H1 (cell line): Measurements from ENCODE around the gene ALG14. TPM values are rescaled to one million over a fixed set of nuclear protein-coding genes. Genes with fewer than 3 reads are reported as not detected.

ENCODE experiments used
- CTCF ChIA-PET: fragments of 300-600 bp; sonication (Branson Sonifier 250); formaldehyde crosslinking; loops from one replicate; lab custom pipeline; 2021; ENCODE audit not compliant: partially characterized antibody; lab: Charles Lee
- POLR2A ChIA-PET: fragments of 300-600 bp; sonication (Branson Sonifier 250); formaldehyde crosslinking; loops from one replicate; lab custom pipeline; 2021; ENCODE audit warnings: inconsistent platforms; ENCODE audit not compliant: partially characterized antibody; lab: Charles Lee
- DNase-seq, 2 experiments: peaks; one replicate each; pipeline versions ENCODE4 v3.0.0 to v3.0.0-alpha.2; 2010 to 2022; ENCODE audit warnings: low spot score in 2 of 2, low read depth in 1 of 2, mixed read lengths in 1 of 2
- FAIRE-seq: peaks from 2 replicates; lab custom pipeline; 2011; peaks lifted over from hg19 to GRCh38; lab: Jason Lieb, UNC
- H2AFZ ChIP-seq: 2 replicates; pipeline ENCODE4 v1.8.1; 2012; ENCODE audit warnings: low read length, inconsistent platforms
- H2AK5ac ChIP-seq: 2 replicates; pipeline ENCODE4 v1.6.1; 2013; ENCODE audit warnings: low read depth, low read length
- H2BK120ac ChIP-seq: replicated peaks from 2 replicates; pipeline ENCODE3; 2013; ENCODE audit warnings: low read depth, low read length, inconsistent platforms
- H2BK12ac ChIP-seq: 2 replicates; pipeline ENCODE4 v1.6.1; 2013; ENCODE audit warnings: low read depth, low read length
- H2BK15ac ChIP-seq: 2 replicates; pipeline ENCODE4 v1.6.1; 2013; ENCODE audit warnings: low read length
- H2BK20ac ChIP-seq: 2 replicates; pipeline ENCODE4 v1.6.1; 2013; ENCODE audit warnings: low read length
- H2BK5ac ChIP-seq: 2 replicates; pipeline ENCODE4 v1.6.1; 2013; ENCODE audit warnings: low read depth, low read length
- H3K14ac ChIP-seq: 2 replicates; pipeline ENCODE4 v1.6.1; 2013; ENCODE audit warnings: inconsistent platforms; ENCODE audit not compliant: insufficient read length
- H3K18ac ChIP-seq: 2 replicates; pipeline ENCODE4 v1.6.1; 2013; ENCODE audit warnings: low read length; ENCODE audit errors: extremely low read depth
- H3K23ac ChIP-seq: 2 replicates; pipeline ENCODE4 v1.6.1; 2013; ENCODE audit warnings: inconsistent platforms; ENCODE audit not compliant: insufficient read length
- H3K23me2 ChIP-seq: 2 replicates; pipeline ENCODE4 v1.6.1; 2013; ENCODE audit warnings: low read depth, low read length
- H3K27ac ChIP-seq: 2 replicates; pipeline ENCODE4 v1.6.1; 2011; ENCODE audit warnings: low read depth, low read length, inconsistent platforms
- H3K27me3 ChIP-seq, 4 experiments: replicated peaks in 1 of 4; 1 replicate in 1 of 4; 2 replicates in 3 of 4; pipeline versions ENCODE4 v1.6.1 to v1.8.1; 2011 to 2013; ENCODE audit warnings: low read length in 3 of 4, mild to moderate bottlenecking in 3 of 4, inconsistent platforms in 2 of 4, mixed read lengths in 2 of 4, moderate library complexity in 1 of 4; ENCODE audit not compliant: control insufficient read depth in 3 of 4, insufficient read depth in 3 of 4; ENCODE audit errors: extremely low read depth in 1 of 4
- H3K36me3 ChIP-seq, 4 experiments: 2 replicates each; pipeline versions ENCODE4 v1.6.1 to v1.8.1; 2011 to 2013; ENCODE audit warnings: mild to moderate bottlenecking in 4 of 4, low read length in 3 of 4, moderate library complexity in 2 of 4, control low read depth in 1 of 4, inconsistent platforms in 1 of 4; ENCODE audit not compliant: insufficient read depth in 4 of 4, control insufficient read depth in 2 of 4
- H3K4ac ChIP-seq: replicated peaks from 2 replicates; pipeline ENCODE3; 2013; ENCODE audit warnings: low read length, low read depth, mixed read lengths, inconsistent platforms; ENCODE audit not compliant: insufficient read length
- H3K4me1 ChIP-seq, 4 experiments: replicated peaks in 1 of 4; 1 replicate in 1 of 4; 2 replicates in 3 of 4; pipeline versions ENCODE4 v1.6.1 to v1.8.1; 2011 to 2013; ENCODE audit warnings: low read length in 3 of 4, inconsistent platforms in 2 of 4, mixed read lengths in 1 of 4; ENCODE audit not compliant: insufficient read depth in 4 of 4, control insufficient read depth in 3 of 4
- H3K4me2 ChIP-seq, 2 experiments: 2 replicates each; pipeline versions ENCODE4 v1.6.1 to v1.8.1; 2011 to 2013; ENCODE audit warnings: low read depth in 2 of 2, low read length in 2 of 2, control low read depth in 1 of 2, inconsistent platforms in 1 of 2, mild to moderate bottlenecking in 1 of 2; ENCODE audit not compliant: insufficient read depth in 1 of 2
- H3K4me3 ChIP-seq, 4 experiments: fragments of 200-600, 300-600 bp in 1 of 4; sonication (generic), shearing (Covaris generic), sonication (Bioruptor Twin) in 1 of 4; 2 replicates each; pipeline versions ENCODE4 v1.5.1 to v1.8.1; 2011 to 2016; ENCODE audit warnings: low read length in 4 of 4, low read depth in 3 of 4, control low read depth in 2 of 4, inconsistent platforms in 2 of 4, mild to moderate bottlenecking in 2 of 4, mixed read lengths in 1 of 4, moderate library complexity in 1 of 4; ENCODE audit not compliant: insufficient read depth in 2 of 4; ENCODE audit errors: extremely low read depth in 1 of 4
- H3K56ac ChIP-seq: replicated peaks from 2 replicates; pipeline ENCODE3; 2013; ENCODE audit warnings: low read depth, mild to moderate bottlenecking, mixed read lengths, low read length, inconsistent platforms; ENCODE audit not compliant: insufficient read length
- H3K79me1 ChIP-seq: 2 replicates; pipeline ENCODE4 v1.6.1; 2013; ENCODE audit warnings: low read depth, low read length, control low read depth
- H3K79me2 ChIP-seq, 2 experiments: 2 replicates each; pipeline versions ENCODE4 v1.6.1 to v1.8.1; 2012 to 2013; ENCODE audit warnings: low read length in 2 of 2, mild to moderate bottlenecking in 2 of 2, inconsistent platforms in 1 of 2; ENCODE audit not compliant: insufficient read depth in 2 of 2, control insufficient read depth in 1 of 2
- H3K9ac ChIP-seq, 4 experiments: replicated peaks in 1 of 4; 1 replicate in 1 of 4; 2 replicates in 3 of 4; pipeline versions ENCODE4 v1.6.1 to v1.8.1; 2011 to 2013; ENCODE audit warnings: low read depth in 3 of 4, low read length in 3 of 4, control low read depth in 2 of 4, mild to moderate bottlenecking in 2 of 4, moderate library complexity in 2 of 4, inconsistent platforms in 1 of 4; ENCODE audit errors: extremely low read depth in 1 of 4
- H3K9me3 ChIP-seq, 2 experiments: 2 replicates each; pipeline versions ENCODE4 v1.6.1 to v1.8.1; 2012 to 2013; ENCODE audit warnings: mild to moderate bottlenecking in 2 of 2, moderate library complexity in 2 of 2, control low read depth in 1 of 2, inconsistent platforms in 1 of 2, low read depth in 1 of 2, low read length in 1 of 2, mixed read lengths in 1 of 2; ENCODE audit not compliant: insufficient read depth in 2 of 2
- H4K20me1 ChIP-seq, 2 experiments: replicated peaks in 1 of 2; 2 replicates each; pipeline versions ENCODE3 to v1.8.1; 2011 to 2013; ENCODE audit warnings: inconsistent platforms in 2 of 2, low read length in 2 of 2, mild to moderate bottlenecking in 1 of 2; ENCODE audit not compliant: insufficient read depth in 2 of 2, control insufficient read depth in 1 of 2
- H4K5ac ChIP-seq: 2 replicates; pipeline ENCODE4 v1.6.1; 2013; ENCODE audit warnings: low read length, low read depth, mixed read lengths, inconsistent platforms; ENCODE audit not compliant: insufficient read length
- H4K8ac ChIP-seq: 2 replicates; pipeline ENCODE4 v1.8.0; 2013; ENCODE audit warnings: mild to moderate bottlenecking, moderate library complexity, low read length, inconsistent platforms; ENCODE audit not compliant: insufficient read depth; ENCODE audit errors: extremely low read depth
- H4K91ac ChIP-seq: replicated peaks from 2 replicates; pipeline ENCODE3; 2013; ENCODE audit warnings: low read length, mixed read lengths, inconsistent platforms; ENCODE audit not compliant: insufficient read length
- CHD2 ChIP-seq: IDR thresholded peaks from 2 replicates; pipeline ENCODE4 v1.6.1; 2012; ENCODE audit warnings: low read length, improper control_type of control experiment
- CREB1 ChIP-seq: IDR thresholded peaks from 2 replicates; pipeline ENCODE4 v1.6.1; 2012; ENCODE audit warnings: inconsistent platforms
- EGR1 ChIP-seq: IDR thresholded peaks from 2 replicates; pipeline ENCODE4 v1.6.1; 2011; ENCODE audit warnings: low read depth, low read length, borderline replicate concordance
- EP300 ChIP-seq, 2 experiments: IDR thresholded peaks; 1 replicate in 1 of 2; 2 replicates in 1 of 2; pipeline ENCODE4 v1.6.1; 2011 to 2012; ENCODE audit warnings: low read depth in 2 of 2, low read length in 2 of 2, mild to moderate bottlenecking in 2 of 2, borderline replicate concordance in 1 of 2, inconsistent platforms in 1 of 2, moderate library complexity in 1 of 2
- GABPA ChIP-seq: IDR thresholded peaks from 2 replicates; pipeline ENCODE4 v1.6.1; 2011; ENCODE audit warnings: mild to moderate bottlenecking, low read length, moderate library complexity, borderline replicate concordance; ENCODE audit not compliant: insufficient read depth
- HDAC6 ChIP-seq: IDR thresholded peaks from one replicate; pipeline ENCODE4 v1.7.1; 2012; ENCODE audit warnings: low read depth, mild to moderate bottlenecking, inconsistent platforms, low read length, moderate library complexity
- NRF1 ChIP-seq: IDR thresholded peaks from 2 replicates; pipeline ENCODE4 v1.6.1; 2011; ENCODE audit warnings: mild to moderate bottlenecking, low read depth, low read length, improper control_type of control experiment
- RXRA ChIP-seq: IDR thresholded peaks from 2 replicates; pipeline ENCODE4 v1.6.1; 2011; ENCODE audit warnings: low read depth, mild to moderate bottlenecking, low read length, moderate library complexity; ENCODE audit not compliant: insufficient read depth
- SAP30 ChIP-seq: fragments of 300-600 bp; sonication (generic); IDR thresholded peaks from 2 replicates; pipeline ENCODE4 v1.7.1; 2012; ENCODE audit warnings: low read length, moderate library complexity, mild to moderate bottlenecking, inconsistent platforms; ENCODE audit not compliant: insufficient read depth, insufficient replicate concordance
- SIX5 ChIP-seq: IDR thresholded peaks from 2 replicates; pipeline ENCODE4 v1.6.1; 2011; ENCODE audit warnings: mild to moderate bottlenecking, low read depth, low read length
- SP4 ChIP-seq: IDR thresholded peaks from 2 replicates; pipeline ENCODE4 v1.6.1; 2012; ENCODE audit warnings: low read length, inconsistent platforms
- ZNF274 ChIP-seq: IDR thresholded peaks from 2 replicates; pipeline ENCODE4 v1.7.0; 2012; ENCODE audit warnings: low read length, borderline replicate concordance; ENCODE audit errors: extremely low read depth
- WGBS, 2 experiments: shearing (Covaris generic) in 1 of 2; methylation state at CpG; one replicate each; pipeline versions ENCODE4 v1.1.6 to v1.1.7; 2013 to 2015; ENCODE audit warnings: low lambda C conversion rate in 2 of 2, mixed read lengths in 2 of 2, inconsistent platforms in 1 of 2, low coverage in 1 of 2, missing lambda C conversion rate in 1 of 2; ENCODE audit not compliant: insufficient replicate concordance in 2 of 2, insufficient coverage in 1 of 2, insufficient read length in 1 of 2; ENCODE audit errors: extremely low coverage in 1 of 2, missing lambda C conversion rate in 1 of 2; 5-methylcytosine and 5-hydroxymethylcytosine counted together
- polyA plus RNA-seq, 7 experiments: library from polyadenylated mRNA; depleted of rRNA in 3 of 7; stranded (reverse) in 5 of 7; unstranded in 2 of 7; fragments of >200 nt in 5 of 7; fragments of 200-250 nt in 2 of 7; gene quantifications; 1 replicate in 5 of 7; 2 replicates in 1 of 7; 4 replicates in 1 of 7; pipeline versions ENCODE4 v1.2.1 to v1.2.3, GENCODE V29; 2011 to 2013; ENCODE audit warnings: missing spikeins in 2 of 7, mixed read lengths in 2 of 7
- total RNA-seq: library from RNA; stranded (reverse); fragmentation: NEBNext Ultra II Directional; extraction: Animal tissue kit (Norgen Biotek cat#: 25700); gene quantifications from 2 replicates; pipeline ENCODE4 v1.2.1, GENCODE V29; 2021

Gene ALG14
- total and polyA plus RNA-seq, 2 of the 8 experiments (the other 6 are each of a cell fraction or from before 2014, with no cell fraction given) = 0.95 to 1.3 TPM

DNA sequence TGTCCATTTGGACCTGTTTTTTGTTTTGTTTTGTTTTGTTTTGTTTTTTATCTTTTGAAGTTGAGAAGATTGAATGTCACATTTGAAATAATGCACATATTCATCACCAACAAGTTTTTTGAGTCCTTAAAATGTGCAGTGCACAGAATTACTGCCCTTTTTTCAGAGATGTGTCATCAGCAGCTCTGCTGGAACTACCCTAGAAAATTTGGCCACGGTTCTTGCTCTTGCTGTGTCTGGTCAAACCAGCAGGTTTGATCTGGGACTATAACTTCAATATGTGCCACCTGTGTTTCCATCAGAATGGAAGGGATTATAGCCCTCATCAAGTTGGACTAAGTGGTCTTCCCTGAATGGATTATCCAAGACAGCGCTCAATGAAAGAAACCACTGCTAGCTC lies 121.7 kb downstream of the ALG14 start:
- no peaks in the 10 kb centered on the region for H3K79me1 ChIP-seq
- H2BK15ac ChIP-seq = no peak overlapping the region
- H3K14ac ChIP-seq = no peak overlapping the region
- H2BK120ac ChIP-seq = no peak overlapping the region
- no peaks in the 10 kb centered on the region for H3K23me2 ChIP-seq
- H3K27me3 ChIP-seq = no peaks in the 10 kb centered on the region
- no peak overlapping the region for H3K4me3 ChIP-seq
- no peak overlapping the region for H2BK12ac ChIP-seq
- no peak overlapping the region for H4K91ac ChIP-seq
- H3K9me3 ChIP-seq = no peaks in the 10 kb centered on the region
- H3K18ac ChIP-seq = no peak overlapping the region
- H3K79me2 ChIP-seq = no peaks in the 10 kb centered on the region
- FAIRE-seq = no peak
- no peaks in the 10 kb centered on the region for H3K36me3 ChIP-seq
- no peak overlapping the region for H2AFZ ChIP-seq
- H3K4ac ChIP-seq = no peak overlapping the region
- H3K23ac ChIP-seq = no peak overlapping the region
- H4K5ac ChIP-seq = no peak overlapping the region
- no peak overlapping the region for H2BK20ac ChIP-seq
- peaks cover 0 to 6% (median 6%) of the 10 kb centered on the region in 4 experiments; a peak in 3 of 7 replicates for H3K4me1 ChIP-seq
- H3K27ac ChIP-seq = no peak overlapping the region
- H4K8ac ChIP-seq = no peak overlapping the region
- H4K20me1 ChIP-seq = no peaks in the 10 kb centered on the region
- POLR2A ChIA-PET = no interaction called here
- H3K4me2 ChIP-seq = no peak overlapping the region
- no peak overlapping the region for H3K9ac ChIP-seq
- no peak for DNase-seq
- H2AK5ac ChIP-seq = no peak overlapping the region
- WGBS, 2 experiments = 93% methylated on average over 2 of the region's 2 CpGs; no CpG with 5 or more reads in 1 of the 2 experiments
- CTCF ChIA-PET = no interaction called here
- H2BK5ac ChIP-seq = no peak overlapping the region
- H3K56ac ChIP-seq = no peak overlapping the region
- TF ChIP-seq SAP30 (no peak), NRF1 (no peak), EP300 (IDR thresholded peaks at IDR 0.05; ENCODE audit: borderline replicate concordance in 1 of 2, low read depth in 2 of 2, low read length in 2 of 2) (no peak), SIX5 (no peak), CREB1 (no peak), RXRA (no peak), EGR1 (no peak), HDAC6 (no peak), ZNF274 (no peak), CHD2 (no peak), GABPA (no peak), SP4 (no peak)
